RWPE2 (cell line): Measurements from ENCODE around the gene RPS24.

ENCODE experiments used
- ATAC-seq: fragments of 200-7000 bp; cut with Tn5 transposase; 3 replicates; pipeline ENCODE4 v1.9.1; 2021; ENCODE audit warnings: low read depth
- DNase-seq: peaks from one replicate; pipeline ENCODE4 v3.0.0-alpha.2; 2020; ENCODE audit warnings: low spot score
- H3K27ac ChIP-seq: fragments of 450-650 bp; 2 replicates; pipeline ENCODE4 v1.5.1; 2017; ENCODE audit warnings: mild to moderate bottlenecking; ENCODE audit not compliant: poor library complexity, severe bottlenecking
- H3K27me3 ChIP-seq: fragments of 250-450 bp; sonication (Bioruptor Pico); 2 replicates; pipeline ENCODE4 v1.5.1; 2021; ENCODE audit warnings: mild to moderate bottlenecking, moderate library complexity; ENCODE audit not compliant: insufficient read depth, poor library complexity, severe bottlenecking
- H3K36me3 ChIP-seq: fragments of 250-450 bp; sonication (Bioruptor Pico); 2 replicates; pipeline ENCODE4 v1.5.1; 2020; ENCODE audit warnings: low read depth, mild to moderate bottlenecking, moderate library complexity
- H3K4me1 ChIP-seq: fragments of 250-450 bp; sonication (Bioruptor Pico); 2 replicates; pipeline ENCODE4 v1.5.1; 2021; ENCODE audit warnings: mild to moderate bottlenecking, moderate library complexity; ENCODE audit not compliant: insufficient read depth, poor library complexity, severe bottlenecking
- H3K4me3 ChIP-seq: fragments of 250-450 bp; sonication (Bioruptor Pico); 2 replicates; pipeline ENCODE4 v1.5.1; 2021; ENCODE audit warnings: mild to moderate bottlenecking, moderate library complexity; ENCODE audit not compliant: severe bottlenecking
- H3K9me3 ChIP-seq: fragments of 250-450 bp; sonication (Bioruptor Pico); 2 replicates; pipeline ENCODE4 v1.5.1; 2021; ENCODE audit warnings: mild to moderate bottlenecking, moderate library complexity; ENCODE audit not compliant: severe bottlenecking
- TF ChIP-seq, protein P1 (sequence below): fragments of 450-650 bp; IDR thresholded peaks from one replicate; pipeline ENCODE4 v1.5.1; 2017; ENCODE audit warnings: mild to moderate bottlenecking, moderate library complexity; ENCODE audit not compliant: poor library complexity, severe bottlenecking

The RPS24 gene

DNA sequence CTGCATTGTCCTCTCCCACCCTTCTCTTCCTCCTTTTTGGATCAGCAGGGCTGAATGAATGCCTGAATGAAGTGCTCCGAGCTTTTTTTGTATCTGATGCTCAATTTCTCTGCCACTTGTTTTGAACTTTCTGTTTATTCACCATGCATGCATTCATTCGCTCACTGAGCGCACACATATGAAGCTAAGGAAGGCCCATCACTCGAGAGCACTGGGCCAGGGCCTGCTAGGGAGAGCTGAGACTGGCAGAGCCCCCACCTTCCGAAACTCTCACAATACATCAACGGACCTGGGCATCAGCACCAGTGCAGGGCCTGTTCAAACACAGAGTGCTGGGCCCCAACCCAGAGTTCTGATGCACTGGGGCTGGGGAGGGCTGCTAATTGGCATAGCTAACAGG is 45.7 kb downstream of the RPS24 start:
- TF ChIP-seq, protein P1, sequence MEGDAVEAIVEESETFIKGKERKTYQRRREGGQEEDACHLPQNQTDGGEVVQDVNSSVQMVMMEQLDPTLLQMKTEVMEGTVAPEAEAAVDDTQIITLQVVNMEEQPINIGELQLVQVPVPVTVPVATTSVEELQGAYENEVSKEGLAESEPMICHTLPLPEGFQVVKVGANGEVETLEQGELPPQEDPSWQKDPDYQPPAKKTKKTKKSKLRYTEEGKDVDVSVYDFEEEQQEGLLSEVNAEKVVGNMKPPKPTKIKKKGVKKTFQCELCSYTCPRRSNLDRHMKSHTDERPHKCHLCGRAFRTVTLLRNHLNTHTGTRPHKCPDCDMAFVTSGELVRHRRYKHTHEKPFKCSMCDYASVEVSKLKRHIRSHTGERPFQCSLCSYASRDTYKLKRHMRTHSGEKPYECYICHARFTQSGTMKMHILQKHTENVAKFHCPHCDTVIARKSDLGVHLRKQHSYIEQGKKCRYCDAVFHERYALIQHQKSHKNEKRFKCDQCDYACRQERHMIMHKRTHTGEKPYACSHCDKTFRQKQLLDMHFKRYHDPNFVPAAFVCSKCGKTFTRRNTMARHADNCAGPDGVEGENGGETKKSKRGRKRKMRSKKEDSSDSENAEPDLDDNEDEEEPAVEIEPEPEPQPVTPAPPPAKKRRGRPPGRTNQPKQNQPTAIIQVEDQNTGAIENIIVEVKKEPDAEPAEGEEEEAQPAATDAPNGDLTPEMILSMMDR, result no peak
- H3K27me3 ChIP-seq, result no peaks in the 10 kb centered on the region
- H3K4me1 ChIP-seq, result no peaks in the 10 kb centered on the region
- no peaks in the 10 kb centered on the region for H3K9me3 ChIP-seq
- H3K36me3 ChIP-seq, result no peaks in the 10 kb centered on the region
- no peak overlapping the region for H3K27ac ChIP-seq
- ATAC-seq (no peak), DNase-seq (no peak)
- H3K4me3 ChIP-seq, result no peak overlapping the region

DNA sequence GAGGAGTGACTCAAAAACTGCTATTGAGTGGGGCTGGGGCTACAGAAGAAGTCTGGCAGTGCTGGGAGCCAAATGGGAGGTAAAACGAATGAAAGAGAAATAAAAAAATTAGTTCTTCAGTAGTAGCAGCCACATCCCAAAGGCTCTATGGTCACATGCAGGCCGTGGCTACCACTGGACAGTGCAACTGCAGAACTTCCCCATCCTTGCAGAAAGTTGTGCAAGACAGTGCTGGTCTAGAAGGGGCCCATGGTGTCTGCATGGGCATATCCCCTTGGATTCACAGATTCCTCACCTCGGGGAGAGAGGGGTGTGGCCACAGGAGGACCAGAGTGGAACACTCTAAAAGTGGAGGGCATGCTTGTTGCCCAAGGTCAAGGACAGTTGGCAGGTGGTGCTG is 47.6 kb downstream of the RPS24 start:
- no peak overlapping the region for H3K4me3 ChIP-seq
- H3K36me3 ChIP-seq, result no peaks in the 10 kb centered on the region
- H3K27me3 ChIP-seq, result no peaks in the 10 kb centered on the region
- H3K27ac ChIP-seq, result no peak overlapping the region
- no peak for DNase-seq
- H3K9me3 ChIP-seq, result no peaks in the 10 kb centered on the region
- TF ChIP-seq, protein P1, result no peak
- H3K4me1 ChIP-seq, result no peaks in the 10 kb centered on the region
- no peak for ATAC-seq

DNA sequence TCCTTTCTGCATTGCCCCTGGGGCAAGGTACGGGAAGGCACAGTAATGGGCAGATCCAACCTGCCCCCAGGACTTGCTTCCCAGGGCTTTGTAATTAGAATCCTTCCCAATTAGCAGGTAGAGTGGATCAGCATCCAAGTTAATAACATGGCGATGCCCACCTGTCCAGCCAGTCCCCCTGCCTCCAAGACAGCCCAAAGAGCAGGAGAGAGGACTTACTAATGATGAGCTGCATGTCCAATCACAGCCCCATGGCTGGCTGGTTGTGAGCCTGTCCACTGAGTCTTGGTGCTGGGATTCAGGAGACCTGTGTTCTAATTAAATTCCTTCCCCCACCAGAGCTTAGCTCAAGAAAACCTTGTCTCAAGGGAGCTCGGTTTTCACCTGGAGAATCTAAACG is 49.0 kb downstream of the RPS24 start:
- H3K9me3 ChIP-seq, result no peaks in the 10 kb centered on the region
- H3K27me3 ChIP-seq, result no peaks in the 10 kb centered on the region
- no peak for ATAC-seq
- no peaks in the 10 kb centered on the region for H3K4me1 ChIP-seq
- H3K27ac ChIP-seq, result no peak overlapping the region
- H3K36me3 ChIP-seq, result no peaks in the 10 kb centered on the region
- H3K4me3 ChIP-seq, result no peak overlapping the region
- DNase-seq, result no peak
- TF ChIP-seq, protein P1, result no peak
